HG03064 (cell line): ENCODE results near the gene POLR2L.

ENCODE experiments used
- ATAC-seq: cut with Tn5 transposase; IDR thresholded peaks from one replicate; pipeline ENCODE4 v1.9.1; 2021; ENCODE audit warnings: low read depth; ENCODE audit not compliant: unreplicated experiment

POLR2L gene

GRCh38 chr11:797296-798092 lies 44.8 kb downstream of the POLR2L start:
- peak; percentile 36 for ATAC-seq

DNA sequence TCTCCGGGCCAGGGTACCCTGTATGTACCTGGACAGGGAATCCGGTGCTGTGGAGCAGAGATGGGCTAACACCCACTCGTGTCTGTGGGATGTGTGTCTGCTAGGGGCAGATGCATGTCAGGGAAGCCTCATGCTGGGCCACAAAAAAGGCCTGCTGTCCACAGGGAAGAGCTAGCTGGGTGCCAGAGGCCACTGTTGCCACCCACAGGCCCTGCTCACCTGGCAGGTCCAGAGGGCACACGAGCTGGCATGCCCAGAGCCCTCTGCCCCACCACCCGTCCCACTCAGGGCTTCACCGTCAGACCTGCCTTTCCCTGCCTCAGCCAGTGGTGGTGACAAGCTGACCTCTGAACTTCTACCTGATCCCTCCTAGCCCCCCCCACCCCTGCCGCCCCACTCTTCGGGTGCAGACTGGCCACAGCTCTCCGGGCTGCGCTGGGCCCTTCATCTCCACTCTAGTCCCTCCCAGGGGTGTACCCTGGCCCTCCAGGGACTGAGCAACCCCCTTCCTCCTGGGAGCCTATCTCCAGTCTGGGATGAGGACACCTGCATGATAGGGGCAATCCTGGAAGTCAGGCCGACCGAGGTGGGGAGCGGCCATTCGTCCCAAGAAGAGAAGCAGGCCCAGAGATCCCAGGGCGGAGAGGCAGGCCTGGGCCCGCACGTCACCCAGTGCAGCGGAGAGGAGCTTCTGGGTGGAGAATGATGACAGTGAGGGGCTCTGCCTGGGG lies 45.6 kb downstream of the POLR2L start:
- ATAC-seq = no peak

DNA sequence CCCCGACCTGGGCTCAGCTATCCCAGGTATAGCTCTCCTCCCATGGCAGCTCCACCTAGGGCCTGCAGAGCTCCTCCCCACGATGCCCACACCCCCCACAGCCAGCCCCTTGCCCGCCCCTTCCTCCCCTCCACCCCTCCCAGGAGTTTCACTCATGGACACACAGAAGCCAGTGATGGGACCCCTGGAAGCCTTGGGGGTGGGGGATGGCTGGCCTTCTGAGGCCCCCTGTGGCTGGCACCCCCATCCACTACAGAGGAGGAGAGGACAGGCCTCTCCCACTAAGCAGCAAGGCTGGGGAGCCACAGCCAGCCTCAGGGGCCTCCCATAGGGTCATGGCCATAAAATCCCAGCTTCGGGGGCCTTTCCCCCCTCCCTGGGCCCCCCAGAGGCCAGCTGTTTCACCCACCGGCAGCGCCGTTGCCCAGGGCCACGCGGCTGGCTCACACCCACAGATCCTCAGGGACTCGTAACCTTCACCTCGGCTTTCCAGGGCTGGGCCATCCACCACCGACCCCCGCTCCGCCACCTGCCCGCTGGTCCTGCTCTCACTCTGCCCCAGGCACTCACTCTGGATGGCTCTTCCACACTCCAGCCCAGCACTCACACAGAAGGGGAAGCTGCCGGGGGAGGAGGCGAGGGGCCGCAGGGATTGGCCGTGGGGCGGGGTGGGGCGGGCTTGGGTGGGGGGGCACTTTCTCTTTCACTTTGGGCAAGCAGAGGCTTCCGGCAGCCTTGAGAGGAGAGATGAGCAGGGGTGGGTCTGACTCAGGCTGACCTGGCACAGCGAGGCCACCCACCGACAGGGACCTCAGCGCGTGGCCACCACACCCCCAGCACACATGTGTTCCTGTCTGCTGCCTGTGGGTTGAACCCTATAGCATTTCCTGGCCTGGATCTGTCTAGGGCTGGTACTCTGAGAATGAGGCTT lies 46.4 kb downstream of the POLR2L start:
- no peak for ATAC-seq

GRCh38 chr11:794766-795633 lies 47.3 kb downstream of the POLR2L start:
- ATAC-seq = no peak

DNA sequence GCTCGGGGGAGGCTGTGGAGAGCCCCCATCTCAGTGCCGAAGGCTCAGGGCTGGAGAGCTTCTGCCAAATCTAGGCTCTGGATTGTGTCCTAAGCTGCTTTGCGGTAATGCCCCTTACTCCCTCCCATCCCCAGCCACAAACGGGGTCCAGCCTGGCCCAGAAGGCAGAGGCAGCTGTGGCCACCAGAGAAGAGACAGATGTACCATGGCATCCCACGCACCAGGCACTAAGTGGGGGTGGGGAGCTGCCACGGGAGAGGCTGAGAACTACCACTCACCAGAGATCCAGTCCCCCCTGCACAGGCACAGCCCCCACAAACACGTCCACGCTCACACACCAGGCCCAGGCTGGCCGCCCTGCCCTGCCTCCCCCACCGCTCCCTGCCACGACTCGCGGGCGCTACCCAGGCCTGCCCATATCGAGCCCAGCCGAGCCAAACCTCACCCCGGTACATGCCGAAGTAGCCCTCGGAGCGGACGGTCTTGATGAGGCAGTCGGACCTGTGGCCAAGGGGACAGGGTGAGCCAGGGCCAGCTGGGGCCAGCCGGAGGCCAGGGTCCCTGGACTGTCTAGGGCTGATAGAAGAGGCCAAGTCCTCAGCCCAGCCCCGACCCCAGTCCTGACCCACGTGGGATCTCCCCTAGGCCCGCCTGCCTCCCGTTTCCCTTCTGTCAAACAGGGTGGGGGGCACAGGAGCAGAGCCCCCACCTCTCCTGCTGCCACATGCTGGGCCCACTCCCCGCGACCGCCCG lies 48.1 kb downstream of the POLR2L start:
- ATAC-seq = no peak

DNA sequence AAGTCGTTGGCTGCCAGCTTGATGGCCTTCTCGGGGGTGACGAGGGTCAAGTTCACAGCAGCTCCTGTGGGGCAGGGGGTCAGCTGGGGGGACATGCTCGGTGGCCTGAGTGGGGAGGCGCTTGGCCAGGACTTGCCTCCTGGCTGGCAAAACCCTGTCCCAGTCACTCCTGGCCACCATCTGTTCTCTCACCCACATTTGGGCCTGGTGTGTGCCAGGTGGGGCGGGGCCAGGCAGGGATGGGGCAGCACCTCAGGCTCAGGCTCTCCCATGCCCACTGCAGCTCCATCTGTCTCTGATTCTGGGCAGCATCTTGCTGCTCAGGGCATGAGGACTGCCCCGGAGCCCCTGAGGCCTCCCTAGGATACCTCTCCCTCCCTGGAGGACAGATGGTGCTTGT lies 48.8 kb downstream of the POLR2L start:
- ATAC-seq = no peak

DNA sequence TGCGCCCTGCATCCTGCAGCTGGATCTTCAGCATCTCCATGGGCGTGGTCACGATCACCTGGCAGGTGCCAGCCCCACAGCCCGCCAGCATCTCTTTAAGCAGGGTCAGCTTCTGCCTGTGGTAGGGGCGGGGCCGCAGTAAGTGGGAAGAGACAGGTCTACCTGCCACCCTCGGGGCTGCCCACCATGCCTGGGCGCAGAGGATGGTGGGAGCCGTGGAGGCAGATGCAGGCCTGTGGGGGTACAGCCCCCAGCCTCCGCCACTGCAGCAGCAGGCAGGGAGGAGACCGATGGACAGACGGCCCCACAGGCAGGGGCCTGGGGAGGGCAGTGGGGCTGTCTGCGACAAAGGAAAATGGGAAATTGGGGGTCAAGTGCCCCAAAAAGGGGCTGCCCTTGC lies 49.5 kb downstream of the POLR2L start:
- ATAC-seq = no peak

GRCh38 chr11:792535-792821 lies 49.9 kb downstream of the POLR2L start:
- ATAC-seq = no peak

DNA sequence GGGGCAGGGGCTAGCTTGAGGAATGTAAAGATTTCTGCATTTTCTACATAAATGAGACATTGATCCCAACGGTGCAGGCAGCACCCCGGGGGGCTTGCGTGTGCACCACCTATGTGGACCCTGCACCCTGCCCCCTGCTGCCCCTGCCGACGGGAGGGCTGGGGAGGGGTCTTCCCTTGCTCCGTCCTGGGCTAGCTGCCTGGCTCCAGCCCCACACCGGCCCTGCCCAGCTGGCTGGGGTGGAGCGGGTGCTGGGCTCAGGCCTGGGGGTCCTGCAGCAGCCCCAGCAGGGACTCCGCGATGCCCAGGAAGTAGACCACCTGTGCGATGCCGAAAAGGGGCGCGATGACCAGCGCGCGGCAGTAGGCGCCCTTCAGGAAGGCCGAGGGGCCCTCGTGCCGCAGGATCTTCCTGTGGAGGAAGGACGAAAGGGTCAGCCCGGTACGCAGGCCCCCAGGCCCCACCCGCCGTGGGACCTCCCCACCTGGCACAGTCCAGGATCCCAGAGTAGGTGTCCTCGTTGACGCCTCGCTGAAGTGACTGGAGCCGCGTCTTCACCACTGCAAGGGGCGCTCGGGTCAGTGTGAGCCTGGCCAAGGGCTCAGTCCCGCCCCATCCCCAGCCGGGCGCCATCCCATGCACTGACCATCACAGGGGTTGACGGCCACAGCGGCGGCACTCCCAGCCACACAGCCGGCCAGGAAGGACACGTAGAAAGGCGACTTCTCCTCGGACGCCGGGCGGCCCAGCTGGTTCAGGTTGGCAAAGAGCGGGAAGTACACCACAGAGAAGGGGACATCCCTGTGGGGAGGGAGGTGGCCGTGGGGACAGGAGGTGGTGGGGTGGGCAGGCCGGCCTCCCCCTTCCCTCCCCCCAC lies 50.4 kb downstream of the POLR2L start:
- ATAC-seq = no peak

DNA sequence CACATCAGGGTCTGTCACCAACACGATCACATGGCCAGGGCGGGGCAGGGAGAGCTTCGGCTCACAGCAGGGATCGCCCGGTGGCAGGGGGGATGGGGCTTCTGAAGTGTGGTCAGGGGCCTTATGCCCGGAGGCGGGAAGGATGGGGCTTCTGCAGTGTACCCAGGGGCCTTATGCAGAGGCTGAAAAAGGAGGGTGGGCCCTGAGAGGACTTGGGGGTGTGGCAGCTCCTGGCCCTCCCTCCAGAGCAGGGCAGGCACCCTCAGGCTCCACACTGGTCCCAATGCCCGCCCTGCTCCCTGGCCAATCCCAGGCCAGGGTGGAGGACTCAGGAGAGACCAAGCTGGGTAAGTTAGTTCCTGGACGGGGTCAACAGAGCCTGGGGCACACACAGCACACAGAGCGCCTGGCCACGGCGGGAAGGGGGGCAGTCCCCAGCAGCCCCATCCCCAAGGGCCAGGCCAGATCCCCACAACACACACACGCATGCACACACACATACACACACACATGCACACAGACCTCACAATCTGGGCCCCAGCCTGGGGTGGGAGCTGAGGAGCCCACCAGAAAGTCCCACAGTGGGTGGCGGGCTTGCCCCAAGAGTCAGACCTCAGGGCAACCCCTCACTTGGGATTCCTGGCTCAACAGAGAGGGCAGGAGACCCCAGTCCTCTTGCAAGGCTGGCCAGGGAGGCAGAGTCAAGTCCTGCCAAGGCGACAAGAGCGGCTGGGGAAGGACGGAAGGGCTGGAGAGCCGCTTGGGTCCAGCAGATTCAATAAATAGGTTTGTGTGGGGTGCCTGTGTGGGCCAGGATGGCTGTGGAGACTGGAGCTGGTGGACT lies 51.4 kb downstream of the POLR2L start:
- ATAC-seq = no peak

DNA sequence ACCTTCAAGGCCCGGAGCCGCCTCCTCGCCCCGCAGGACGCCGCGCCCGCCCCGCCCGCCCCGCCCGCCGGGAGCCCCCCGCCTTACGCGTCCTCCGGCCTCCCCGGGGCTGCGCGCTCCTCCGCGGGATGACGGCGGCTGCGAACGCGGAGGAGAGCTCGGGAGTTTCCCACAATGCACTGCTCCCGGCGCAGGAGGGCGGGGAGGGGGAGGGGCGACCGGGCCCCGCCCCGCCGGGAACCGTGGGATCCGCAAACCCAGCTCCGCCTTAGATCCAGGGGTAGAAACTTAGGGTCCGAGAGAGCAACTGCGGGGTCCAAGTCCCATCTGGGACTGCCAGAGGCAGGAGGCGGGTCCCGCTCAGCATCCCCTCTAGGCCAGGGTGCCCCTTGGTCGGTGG lies 52.4 kb downstream of the POLR2L start, which contains the start of gene CEND1:
Gene CEND1 (minus strand): TSS at position 148 of the 400 bp plus-strand sequence. CDS start 1,514 bp downstream, outside the sequence.
- no peak for ATAC-seq
